NOMO-1 treated with DMSO at 0.1 percent for 48 hours (cell line): ENCODE results near the gene BCAS3.

ENCODE experiments used
- DNase-seq: peaks from one replicate; lab custom pipeline; 2025; ENCODE audit not compliant: unreplicated experiment; lab: John Stamatoyannopoulos, UW

Gene BCAS3

DNA sequence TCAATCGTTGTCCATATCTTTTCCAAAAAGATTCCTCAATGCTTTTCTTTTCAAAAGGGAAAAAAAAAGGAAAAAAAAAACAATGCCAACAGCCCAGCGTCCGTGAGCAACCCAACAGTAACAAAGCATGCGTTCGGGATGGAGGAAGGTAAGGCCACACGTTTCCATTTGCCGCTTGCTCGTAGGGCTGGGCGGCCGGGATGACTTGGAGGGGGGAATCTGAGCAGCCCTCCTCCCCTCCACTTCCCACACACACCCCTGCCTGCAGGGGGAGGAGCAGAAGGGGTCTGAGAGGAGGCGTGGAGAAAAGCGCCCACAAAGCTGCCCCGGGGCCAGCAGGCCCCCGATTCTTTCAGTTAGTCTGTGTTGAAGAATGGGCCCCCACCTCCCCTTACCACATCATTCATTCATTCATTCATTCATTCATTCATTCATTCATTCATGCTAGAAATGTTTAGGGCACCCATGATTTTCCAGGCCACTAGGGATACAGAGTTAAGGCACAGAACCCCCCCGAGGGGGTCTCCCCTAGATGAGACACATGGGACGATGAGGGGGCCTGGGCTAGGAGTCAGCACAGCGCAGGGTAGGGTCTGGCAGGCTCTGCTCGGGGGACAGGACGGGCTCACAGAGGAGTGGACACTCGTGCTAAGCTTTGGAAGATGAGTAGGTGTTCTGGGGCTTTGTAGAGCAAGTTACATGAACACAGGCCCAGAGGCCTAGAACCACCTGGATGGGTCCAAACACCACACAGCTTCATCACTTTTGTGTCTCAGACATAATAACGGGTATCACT, 711.1 kb downstream of the BCAS3 start:
- DNase-seq = no peak

DNA sequence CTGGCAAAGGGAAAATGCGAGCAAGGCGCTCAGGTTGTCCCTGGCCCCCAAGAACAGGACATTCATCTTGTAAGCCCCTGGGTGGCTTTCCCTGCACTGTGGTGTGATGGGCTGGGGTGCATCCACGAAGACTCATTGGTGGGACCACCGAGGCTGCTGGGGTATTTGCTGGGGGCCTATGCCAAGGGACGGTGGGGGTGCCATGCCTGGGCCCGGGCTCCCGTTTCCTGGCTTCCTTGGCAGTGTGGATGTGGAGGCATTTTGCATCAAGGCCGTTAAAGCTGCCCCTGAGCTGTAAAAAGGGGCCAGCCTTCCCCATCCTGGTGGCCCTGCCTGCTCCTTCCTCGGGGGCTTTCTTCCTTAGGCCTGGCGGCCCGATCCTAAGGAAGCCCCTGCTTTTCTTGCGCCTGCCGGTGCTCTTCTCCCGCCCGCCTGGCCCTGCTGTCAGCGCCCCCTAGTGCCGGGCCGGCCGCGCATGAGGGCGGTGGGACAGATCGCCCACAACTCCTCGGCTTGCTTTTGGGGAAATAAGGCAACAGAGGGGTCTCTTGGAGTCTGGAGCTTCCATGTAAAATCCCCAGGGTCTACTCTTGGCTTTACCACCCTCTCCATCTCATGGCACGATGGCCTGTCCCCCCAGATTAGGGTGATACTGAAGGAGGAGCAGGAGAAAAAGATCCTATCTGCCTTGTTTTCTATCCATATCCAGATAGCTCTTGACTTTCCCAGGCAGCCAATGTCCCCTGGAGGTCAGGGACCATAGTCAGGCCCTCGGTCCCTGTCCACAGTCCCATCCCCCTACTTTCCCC, 712.2 kb downstream of the BCAS3 start:
- DNase-seq = no peak

DNA sequence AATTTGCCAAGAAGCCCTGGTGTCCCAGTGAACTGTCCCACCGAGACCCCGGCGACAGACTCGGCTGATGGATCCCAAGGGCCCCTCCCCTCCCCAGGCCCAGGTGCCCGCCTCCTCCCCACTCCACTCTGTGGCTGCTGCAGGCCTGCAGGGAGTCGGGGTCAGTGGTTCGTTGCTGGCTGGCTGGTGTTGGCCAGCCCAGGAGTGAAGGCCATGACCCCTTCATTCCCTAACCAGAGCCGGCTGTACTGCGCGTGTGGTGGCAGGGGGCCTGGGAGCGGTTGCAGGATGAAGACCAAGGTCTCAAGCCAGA, 712.8 kb downstream of the BCAS3 start:
- no peak for DNase-seq

DNA sequence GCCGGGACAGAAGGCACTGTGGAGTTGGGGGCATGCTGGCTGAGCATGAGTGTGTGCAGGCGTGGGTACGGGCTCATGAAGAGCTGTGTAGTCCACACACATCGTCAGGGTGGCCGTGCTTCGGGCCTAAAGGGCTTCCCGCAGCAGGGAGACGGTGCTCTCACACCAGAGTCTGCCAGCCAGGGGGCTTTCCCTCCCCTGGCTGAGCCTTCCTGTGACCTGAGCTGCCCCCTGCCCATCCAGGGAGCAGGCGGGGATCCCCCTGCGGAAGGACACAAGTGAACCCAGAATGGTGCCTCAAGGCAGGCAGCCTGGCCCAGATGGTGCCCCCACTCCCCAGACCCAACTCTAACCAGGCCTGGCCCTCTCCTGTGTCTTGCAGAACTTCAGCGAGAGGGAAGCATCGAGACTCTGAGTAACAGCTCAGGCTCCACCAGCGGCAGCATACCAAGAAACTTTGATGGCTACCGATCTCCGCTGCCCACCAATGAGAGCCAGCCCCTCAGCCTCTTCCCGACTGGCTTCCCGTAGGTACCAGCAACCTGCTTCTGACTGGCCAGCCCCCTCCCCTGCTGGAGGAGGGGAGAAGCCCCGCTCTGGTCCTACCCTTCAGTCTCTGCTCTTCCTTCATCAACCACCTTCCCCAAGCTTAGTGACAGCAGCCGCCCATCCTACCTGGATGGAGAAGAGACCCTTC, 714.1 kb downstream of the BCAS3 start:
- no peak for DNase-seq

DNA sequence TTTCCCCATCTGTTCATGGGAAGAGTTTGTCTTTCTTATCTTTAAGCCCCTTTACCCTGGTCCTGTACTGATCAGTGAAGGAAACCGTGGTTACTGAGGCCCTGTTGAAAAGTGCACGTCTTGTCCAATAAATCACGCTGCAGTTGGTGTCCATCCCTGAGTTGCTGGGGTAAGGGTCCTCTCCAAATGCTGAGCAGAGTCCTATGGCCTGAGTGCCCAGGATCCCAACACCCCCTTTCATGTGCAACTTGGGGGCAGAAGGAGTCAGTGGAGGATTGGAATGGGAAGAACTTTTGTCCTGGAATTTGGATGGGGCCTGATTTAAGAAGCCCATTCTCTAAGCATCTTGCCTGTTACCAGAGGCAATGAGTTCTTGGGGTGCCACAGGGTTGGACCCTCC, 715.0 kb downstream of the BCAS3 start:
- no peak for DNase-seq

DNA sequence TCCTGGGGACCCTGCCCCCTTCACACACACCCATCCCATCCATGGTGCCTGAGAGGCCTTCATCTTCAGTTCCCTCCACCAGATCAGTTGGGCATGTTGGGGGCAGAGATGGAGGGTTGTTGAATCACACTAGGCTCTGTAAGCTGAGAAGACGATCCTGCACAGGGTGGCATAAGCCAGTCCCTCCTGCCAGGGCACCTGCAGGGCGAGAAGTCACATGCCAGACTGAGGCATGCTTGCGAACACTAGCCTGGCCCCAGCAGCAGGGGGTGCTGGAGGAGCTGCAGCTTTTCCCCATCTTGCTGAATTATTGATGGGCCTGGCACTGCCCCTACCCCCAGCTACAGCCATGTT, 715.9 kb downstream of the BCAS3 start:
- DNase-seq = no peak

DNA sequence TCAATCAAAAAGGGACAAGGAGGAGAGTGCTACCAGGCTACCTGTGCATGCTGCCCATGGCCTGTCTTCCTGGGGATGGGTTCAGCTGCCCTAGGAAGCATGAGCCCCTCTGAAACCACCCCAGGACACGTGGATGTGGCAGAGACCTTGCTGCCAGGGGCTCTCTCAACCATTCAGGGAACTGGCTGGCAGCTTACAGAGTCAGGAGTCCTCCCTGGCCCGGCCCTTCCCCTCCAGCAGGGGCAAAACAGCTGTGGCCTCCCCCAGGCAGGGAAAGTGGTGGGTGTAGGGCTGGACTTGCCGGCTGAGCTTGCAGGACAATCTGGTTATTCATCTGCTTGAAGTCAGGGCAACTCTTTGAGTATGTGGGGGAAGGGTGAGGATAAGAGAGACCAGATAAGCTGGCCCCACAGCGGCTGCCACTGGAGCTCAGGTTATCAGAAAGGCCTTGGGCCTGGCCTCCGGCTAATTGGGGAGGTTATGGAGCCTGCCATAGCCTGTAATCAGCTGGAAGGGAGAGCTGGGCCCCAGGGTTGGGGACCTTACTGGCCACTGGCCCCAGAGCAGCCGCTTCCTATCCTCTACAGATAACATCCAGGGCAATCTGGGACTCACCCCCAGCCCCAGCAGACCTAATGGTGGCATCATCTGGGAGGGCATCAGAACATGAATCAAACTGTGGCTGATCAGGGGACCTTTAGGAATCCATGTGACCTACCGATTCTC, 716.4 kb downstream of the BCAS3 start:
- no peak for DNase-seq

DNA sequence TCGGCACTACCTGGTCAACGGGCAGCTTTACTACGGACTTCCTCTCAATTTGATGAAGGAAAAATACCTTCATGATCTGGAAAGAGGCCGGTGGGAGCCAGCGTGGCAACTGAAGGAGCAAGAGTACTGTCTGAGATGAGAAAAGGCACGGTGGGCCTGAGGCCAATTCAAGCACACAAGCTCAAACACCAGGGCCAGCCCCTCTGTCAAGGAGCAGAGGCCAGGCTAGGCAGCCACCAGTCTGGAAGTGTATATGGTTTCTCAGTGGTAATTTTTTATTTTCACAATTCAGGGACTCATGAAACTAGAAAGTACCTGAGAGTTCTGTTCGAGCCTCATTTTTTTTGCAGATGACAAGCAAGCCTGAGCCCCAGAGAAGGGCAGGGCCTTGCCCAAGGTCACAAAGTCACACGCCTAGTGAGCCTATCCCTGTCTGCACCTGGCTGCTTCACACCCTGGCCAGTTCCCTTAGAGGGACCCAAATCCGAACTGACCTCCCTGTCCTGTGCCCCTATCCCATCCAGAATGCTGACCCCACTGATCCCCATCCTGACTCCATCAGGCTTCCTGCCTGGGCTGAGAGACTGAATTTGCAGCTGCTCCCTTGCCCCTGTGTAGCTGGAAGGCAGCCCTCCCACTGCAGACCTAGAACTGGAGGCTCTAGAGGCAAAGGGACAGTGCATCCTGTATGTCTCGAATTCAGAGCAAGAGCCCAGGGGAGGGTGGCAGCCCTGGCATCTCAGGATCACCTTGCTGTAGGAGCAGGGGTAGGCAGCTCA, 717.2 kb downstream of the BCAS3 start:
- no peak for DNase-seq

DNA sequence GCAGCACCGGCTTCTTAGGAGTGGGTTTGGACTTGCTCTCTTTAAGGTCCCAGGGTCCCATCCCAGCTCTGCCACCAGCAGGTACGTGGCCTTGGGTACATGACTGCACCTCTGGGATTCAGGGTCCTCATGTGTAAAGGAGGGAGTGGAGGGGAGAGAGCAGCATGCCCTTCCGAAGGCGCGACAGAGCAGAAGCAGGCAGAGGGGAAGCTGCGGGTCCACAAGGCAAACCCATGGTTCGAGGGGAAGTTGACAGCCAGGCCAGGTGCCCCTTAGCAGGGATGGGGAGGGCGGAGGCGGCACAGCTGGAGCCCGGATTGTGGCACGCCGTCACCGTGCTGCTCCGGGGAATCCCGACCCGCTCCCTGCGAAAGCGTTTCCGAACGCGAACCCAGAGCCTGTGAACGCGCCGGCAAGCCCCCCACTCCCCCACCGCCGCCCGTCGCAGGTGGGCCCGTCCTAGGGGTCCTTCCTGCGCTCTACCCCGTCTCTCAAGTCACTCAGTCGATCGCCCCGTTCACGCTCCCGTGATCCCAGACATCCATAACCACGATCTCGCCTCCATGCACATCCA, 717.8 kb downstream of the BCAS3 start:
- DNase-seq = no peak

DNA sequence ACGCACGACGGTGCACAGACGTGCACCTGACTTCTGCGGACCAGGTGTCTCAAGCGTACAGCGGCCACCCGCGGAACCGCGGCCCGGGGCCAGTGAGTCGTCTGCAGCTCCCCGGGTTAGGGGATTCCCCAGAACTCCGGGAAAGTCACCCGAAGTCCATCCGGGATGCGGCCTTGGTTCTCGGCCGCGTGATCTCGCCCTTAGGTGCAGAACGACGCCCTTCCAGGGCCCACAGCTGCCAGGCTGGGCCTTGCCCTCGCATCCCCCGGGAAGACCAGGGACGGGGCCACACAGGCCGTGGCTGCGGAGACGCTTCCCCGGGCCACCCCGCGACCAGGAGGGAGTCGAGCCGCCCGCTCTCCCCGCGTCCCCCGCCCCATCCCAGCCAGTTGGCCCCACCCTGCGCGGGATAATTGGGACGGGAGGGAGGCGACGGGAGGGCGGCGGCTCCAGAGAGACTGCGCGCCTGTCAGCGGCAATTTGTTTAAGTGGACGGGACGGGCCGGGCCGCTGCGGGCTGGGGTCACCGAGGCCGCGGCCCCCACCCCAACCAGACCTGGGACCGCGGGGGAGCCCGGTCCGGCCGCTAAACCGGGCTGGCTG, 718.4 kb downstream of the BCAS3 start:
- no peak for DNase-seq

DNA sequence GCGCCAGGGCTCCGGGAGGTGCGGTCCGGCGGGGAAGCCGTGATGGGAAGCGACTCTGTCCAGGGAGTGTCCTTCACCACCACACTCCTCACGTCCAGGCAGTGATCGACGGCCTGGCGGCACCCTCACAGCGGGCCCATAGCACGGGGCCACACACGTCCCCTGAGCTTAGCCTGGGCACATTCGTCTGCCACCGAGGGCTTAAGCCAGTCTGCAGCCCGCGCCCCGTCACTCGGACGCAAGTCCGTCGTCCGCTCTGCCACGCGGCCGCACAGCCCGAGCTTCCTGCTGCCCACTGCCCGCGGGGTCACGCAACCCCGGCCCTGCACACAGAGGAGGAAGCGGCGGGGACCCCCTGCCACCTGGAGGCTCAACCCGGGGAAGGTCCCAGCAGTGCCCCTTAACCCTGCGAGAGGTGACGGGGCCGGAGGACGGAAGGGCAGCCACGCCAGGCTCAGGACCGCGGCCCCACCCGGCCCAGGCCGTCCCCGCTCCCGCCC, 719.0 kb downstream of the BCAS3 start:
- DNase-seq = no peak

DNA sequence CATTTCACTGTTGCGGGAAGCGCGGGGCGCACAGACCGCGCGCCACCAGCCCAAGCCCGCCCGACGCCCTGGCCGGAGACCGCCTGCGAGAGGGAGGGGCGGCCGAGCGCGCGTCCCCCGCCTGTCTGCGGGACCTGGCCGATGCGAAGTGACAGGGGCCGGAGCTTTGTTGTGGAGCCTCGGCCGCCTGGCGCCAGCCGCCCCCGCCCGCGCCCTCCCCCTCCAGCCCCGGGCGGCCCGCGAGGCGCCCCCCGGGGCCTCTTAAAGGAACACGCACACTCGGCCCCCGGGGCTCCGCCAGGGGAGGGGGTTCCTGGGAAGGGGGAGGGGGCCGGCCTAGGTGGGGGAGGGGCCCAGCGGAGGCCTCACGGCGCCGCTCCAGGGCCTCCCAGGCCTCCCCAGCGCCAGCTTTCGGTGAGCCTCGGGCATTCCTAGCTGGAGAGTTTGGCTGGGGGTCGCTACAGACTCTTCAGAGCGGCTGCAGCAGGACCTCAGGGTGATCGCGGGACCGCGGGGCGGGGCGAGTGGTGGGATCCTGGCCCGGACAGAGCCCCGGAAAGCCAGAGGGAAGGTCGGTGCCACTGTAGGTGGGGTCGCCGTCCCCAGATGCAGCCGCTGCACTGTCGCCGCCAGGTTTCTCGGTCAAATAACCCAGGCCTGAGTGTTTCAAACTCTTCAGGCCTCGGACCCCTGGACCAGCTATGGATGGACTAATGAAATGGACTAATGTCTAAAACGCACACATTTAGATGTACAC, 719.6 kb downstream of the BCAS3 start:
- no peak for DNase-seq

DNA sequence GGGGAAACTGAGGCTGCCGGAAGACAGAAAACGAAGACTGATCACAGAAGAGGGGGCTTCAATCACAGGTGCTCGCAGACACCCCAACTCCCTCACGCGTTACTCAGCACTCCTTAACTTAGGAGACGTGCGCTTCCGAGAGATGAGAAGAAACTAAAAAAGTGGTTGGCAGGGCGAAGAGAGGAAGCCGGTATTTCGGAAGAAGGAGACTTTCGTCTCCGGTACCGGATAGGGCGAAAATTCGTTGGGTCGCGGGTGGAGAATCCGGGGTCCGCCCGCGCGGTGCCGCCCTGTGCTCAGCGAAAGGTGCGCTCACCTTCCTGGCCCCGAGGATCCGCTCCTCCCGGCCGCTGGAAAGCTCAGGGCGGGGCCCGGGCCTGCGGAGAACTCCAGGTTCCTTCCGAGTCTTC, 721.1 kb downstream of the BCAS3 start:
- DNase-seq = no peak

DNA sequence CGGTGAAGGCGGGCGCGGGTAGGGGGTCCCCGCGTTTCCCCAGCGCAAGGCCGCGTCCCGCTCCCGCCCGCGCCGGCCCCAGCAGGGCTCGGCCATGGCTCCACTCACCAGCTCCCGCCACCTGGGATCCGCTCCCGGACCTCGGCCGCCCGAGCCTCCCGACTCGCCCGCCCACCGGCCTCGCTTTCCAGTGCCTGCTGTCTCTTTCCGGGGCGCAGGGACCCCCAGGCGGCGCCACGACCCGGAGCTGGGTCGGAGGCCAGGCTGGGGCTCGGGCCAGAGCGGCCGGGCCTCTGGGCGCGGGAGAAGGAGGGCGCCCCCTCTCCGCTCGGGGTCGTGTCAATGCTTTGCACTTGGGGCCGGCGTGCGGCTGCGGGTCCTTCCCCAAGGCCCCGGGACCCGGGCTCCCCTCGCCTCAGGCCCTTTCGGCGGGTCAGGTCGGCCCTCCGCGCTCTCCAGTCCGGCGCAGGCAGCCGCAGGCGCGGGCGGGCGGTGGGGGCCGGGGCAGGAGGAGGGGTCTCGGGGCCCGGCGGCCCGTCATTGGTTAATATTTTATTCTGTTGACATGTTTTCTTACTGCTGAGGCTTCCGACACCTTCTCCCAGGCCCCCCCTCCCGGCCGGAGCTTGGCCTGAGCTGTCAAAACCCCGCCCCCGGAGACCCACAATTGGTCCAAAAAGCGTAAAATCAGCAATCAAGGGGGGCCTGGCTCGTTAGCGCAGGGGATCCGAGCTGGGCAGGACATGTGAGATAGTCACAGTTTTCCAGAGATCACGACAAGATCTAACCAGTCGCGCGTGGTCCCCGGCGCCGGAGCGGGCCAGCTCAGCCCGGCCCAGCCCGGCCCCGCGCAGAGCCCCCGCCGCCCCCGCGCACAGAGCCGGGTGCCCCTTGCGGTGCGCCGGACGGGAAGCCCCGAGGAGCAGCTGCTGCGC, 721.7 kb downstream of the BCAS3 start, which contains the start of gene TBX2:
Gene TBX2, plus strand, starts transcription at position 713 of the 935 bp plus-strand sequence. CDS start 334 bp downstream, outside the sequence.
- DNase-seq = no peak

DNA sequence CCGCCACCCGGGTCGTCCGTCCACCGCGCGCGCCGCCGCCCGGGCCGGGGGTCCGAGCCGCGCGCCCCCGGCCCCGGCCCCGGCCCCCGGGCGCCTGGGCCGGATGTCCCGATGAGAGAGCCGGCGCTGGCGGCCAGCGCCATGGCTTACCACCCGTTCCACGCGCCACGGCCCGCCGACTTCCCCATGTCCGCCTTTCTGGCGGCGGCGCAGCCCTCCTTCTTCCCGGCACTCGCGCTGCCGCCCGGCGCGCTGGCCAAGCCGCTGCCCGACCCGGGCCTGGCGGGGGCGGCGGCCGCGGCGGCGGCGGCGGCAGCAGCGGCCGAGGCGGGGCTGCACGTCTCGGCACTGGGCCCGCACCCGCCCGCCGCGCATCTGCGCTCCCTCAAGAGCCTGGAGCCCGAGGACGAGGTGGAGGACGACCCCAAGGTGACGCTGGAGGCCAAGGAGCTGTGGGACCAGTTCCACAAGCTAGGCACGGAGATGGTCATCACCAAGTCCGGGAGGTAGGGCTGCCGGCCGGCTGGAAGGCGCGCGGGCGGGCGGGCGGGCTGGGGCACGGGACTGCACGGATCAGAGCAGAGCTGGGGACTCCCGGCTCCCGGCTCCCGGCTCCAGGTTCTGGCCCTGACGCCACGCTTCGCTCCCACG, 722.5 kb downstream of the BCAS3 start:
- peak; percentile 26 for DNase-seq

DNA sequence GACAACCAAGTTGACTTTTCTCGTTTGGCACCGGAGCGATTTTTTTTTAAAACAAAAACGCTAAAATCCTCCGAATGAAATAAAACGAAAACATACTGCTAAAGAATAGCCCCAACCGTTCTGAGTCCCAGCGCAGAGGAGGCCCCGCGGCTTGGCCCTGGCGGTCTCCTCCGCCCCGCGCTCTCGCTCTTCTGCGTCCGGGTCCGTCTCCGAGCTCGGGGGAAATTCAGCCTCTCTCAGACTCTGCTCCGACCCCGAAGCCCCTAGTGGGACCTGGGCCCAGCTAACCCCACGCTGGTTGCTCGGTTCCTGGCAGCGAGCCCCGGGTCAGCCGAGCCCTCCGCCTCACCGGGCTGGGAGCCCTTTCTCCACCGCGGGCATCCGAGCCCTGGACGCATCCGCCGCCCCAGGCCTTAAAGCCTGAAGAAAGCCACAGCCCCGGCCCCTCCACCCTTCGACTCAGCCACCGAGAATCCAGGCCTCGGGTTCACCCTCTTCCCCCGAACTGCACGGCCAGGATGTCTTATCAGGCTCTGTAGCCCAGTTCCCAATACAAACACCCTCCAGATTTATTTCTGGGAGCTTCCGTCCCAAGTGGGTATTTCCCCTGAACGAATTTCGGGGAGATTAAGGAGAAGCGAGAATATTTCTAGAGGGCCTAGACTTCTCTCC, 723.2 kb downstream of the BCAS3 start:
- DNase-seq = no peak
